GM03348 (cell line): ENCODE results near the gene UCK2.

Source experiments
- DNase-seq: peaks from one replicate; pipeline ENCODE4 v3.0.0; 2012; ENCODE audit warnings: low spot score

UCK2 gene

GRCh38 chr1:165855010-165855838, 27.8 kb downstream of the UCK2 start:
- no peak for DNase-seq

- DNase-seq = no peak
These were observed 28.6 kb downstream of the UCK2 start for GRCh38 chr1:165856021-165856420.

GRCh38 chr1:165856606-165857005, 29.2 kb downstream of the UCK2 start:
- DNase-seq = no peak

GRCh38 chr1:165857046-165857801, 29.8 kb downstream of the UCK2 start:
- no peak for DNase-seq

- DNase-seq = no peak
These were observed 31.0 kb downstream of the UCK2 start for GRCh38 chr1:165858364-165858823.

GRCh38 chr1:165858967-165859845, 31.8 kb downstream of the UCK2 start:
- no peak for DNase-seq

GRCh38 chr1:165860065-165860464, 32.7 kb downstream of the UCK2 start:
- no peak for DNase-seq

- DNase-seq = no peak
These were observed 34.5 kb downstream of the UCK2 start for GRCh38 chr1:165861911-165862310.

- no peak for DNase-seq
These were observed 35.0 kb downstream of the UCK2 start for GRCh38 chr1:165862448-165862847.

GRCh38 chr1:165863346-165863745, 35.9 kb downstream of the UCK2 start:
- no peak for DNase-seq

GRCh38 chr1:165865633-165866340, 38.4 kb downstream of the UCK2 start:
- no peak for DNase-seq

GRCh38 chr1:165869343-165869742, 41.9 kb downstream of the UCK2 start:
- DNase-seq = no peak

GRCh38 chr1:165871311-165872067, 44.1 kb downstream of the UCK2 start:
- no peak for DNase-seq

- no peak for DNase-seq
These were observed 46.1 kb downstream of the UCK2 start for GRCh38 chr1:165873481-165873880.

GRCh38 chr1:165874643-165875042, 47.2 kb downstream of the UCK2 start:
- no peak for DNase-seq

GRCh38 chr1:165875171-165875570, 47.8 kb downstream of the UCK2 start:
- DNase-seq = no peak

GRCh38 chr1:165875604-165876003, 48.2 kb downstream of the UCK2 start:
- no peak for DNase-seq

GRCh38 chr1:165876121-165876520, 48.7 kb downstream of the UCK2 start:
- no peak for DNase-seq

GRCh38 chr1:165877411-165877810, 50.0 kb downstream of the UCK2 start:
- no peak for DNase-seq

- DNase-seq = no peak
These were observed 50.6 kb downstream of the UCK2 start for GRCh38 chr1:165877940-165878556.
